Left cardiac atrium (tissue), 4 donors: ENCODE measurements around the gene SSH2. TPM values are rescaled to one million over a fixed set of nuclear protein-coding genes. Genes with fewer than 3 reads are reported as not detected.
"Not testable (repeated sequence)": the region's sequence is repeated elsewhere in the genome, so short reads cannot be mapped to it uniquely, and the experiment has no call there.

Experiments used
- ATAC-seq, 2 donors: fragments of 200-7000 bp; cut with Tn5 transposase; one replicate each; pipeline ENCODE4 v1.9.1; 2020; ENCODE audit warnings: mild to moderate bottlenecking in 2 of 2, moderate library complexity in 2 of 2
- DNase-seq: peaks from one replicate; pipeline ENCODE4 v3.0.0-alpha.2; 2020
- intact Hi-C, 2 donors: fragments of 100-400 bp; cut with DNase I; formaldehyde crosslinking; loops; one replicate each; pipeline versions ENCODE4 v1.14.1 to v1.15.1; 2022 to 2023
- total RNA-seq, 2 donors: library from RNA; stranded (reverse); fragmentation: NEBNext Ultra II Directional; extraction: Animal tissue kit (Norgen Biotek cat#: 25700); gene quantifications; one replicate each; pipeline ENCODE4 v1.2.1, GENCODE V29; 2021
- donor health status: DM: no; HTN: yes; CAD: no.
- donor health status: DM: no; HTN: yes; CAD: no; lungs with severe emphysema.
- donor health status: DM: yes; HTN: yes; CAD: no.
- donor health status: Dilated cardiomyopathy.

Gene SSH2
- total RNA-seq, 2 donors from 2014 or later: 33.0 to 41.3 TPM

DNA sequence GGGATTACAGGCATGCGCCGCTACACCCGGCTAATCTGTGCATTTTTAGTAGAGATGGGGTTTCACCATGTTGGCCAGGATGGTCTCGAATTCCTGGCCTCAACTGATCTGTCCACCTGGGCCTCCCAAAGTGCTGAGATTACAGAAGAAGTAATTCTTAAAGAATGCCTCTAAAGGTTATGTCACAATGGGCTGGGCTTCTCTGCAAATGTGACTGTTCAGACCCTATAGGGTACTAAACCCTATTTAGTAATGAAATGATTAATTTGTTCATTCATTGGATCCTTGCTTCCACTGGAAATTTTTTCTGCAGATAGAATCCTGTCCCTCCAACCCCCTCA, 198.5 kb downstream of the SSH2 start:
- DNase-seq: no peak
- no peak for ATAC-seq
- intact Hi-C loops: no loop called here

DNA sequence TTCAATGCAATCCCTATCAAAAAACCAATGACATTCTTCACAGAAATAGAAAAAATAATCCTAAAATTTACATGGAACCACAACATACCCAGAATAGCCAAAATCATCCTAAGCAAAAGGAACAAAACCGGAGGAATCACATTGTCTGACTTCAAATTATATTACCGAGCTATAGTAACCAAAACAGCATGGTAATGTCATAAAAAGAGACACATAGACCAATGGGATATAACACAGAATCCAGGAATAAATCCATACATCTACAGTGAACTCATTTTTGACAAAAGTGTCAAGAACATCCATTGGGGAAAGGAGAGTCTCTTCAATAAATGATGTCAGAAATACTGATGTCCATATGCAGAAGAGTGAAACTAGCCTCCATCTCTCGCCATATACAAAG, 201.5 kb downstream of the SSH2 start:
- ATAC-seq (no peak), DNase-seq (no peak)
- intact Hi-C loops: no loop called here

DNA sequence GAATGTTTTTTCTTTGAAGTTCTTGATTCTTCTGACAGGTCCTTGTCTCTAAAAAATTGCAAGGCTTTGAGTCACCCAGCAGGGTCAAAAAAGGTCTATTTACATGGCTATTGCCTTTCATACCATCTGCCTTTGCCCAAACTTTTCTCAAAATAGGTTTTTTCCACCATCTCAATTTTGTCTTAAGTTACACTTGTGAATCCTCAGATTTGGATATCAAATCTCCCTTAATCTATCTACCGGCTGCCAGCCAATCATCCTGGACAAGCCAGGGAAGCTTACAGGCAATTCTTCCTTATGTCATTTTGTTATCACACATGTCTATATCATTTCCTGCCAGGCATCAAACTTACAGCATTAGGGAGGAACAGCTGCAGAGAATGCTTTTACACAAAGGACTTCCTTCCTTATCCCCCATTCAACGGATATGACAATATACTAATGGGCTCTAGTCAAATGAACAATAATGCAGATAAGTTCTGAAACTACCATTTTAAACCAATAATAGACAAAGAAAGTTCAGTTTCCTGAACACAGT, 203.2 kb downstream of the SSH2 start:
- ATAC-seq (peak in 1 of 2 donors; percentile 46), DNase-seq (no peak)
- intact Hi-C loops: no loop called here

DNA sequence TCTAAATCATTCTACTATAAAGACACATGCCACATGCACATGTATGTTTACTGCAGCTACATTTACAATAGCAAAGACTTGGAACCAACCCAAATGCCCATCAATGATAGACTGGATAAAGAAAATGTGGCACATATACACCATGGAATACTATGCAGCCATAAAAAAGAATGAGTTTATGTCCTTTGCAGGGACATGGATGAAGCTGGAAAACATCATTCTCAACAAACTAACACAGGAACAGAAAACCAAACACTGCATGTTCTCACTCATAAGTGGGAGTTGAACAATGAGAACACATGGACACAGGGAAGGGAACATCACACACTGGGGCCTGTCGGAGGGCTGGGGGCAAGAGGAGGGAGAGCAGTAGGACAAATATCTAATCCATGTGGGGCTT, 204.6 kb downstream of the SSH2 start:
- DNase-seq, intact Hi-C loops, ATAC-seq: not testable (repeated sequence)

DNA sequence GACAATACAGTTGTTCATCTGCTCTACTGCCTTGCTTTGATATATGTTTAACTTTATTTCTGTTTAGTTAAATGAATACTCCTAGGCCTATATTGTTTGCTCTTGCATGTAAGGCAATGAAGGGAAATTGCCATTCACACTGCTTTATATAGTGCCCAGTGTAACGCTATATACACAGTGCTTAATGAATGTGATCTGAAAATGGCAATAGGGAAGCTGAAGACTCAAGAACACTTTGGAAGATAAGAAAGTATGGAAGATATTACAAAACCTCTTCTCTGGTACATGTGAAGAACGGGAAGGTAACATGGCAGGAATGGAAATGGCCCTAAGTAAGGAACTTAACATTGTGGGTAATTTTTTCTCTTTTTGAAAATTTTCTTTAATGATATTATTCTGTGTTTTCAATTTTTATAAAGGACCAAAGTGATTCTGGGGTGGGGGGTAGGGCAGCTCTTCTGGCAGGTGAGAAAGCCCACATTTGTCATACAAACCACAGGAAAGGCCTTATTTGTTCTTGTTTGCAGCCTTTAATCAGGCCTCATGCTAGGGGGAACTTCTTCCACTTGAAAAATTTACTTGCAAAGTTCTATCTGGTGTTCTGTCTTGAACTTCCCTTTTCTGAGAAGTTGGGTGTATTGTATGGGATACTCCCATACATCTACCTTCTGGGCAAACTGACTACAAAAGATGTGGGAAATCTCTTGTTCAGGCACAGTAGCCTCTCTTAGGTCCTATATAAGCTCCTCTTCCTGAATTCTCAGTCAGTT, 206.6 kb downstream of the SSH2 start:
- ATAC-seq: peak in 1 of 2 donors; percentile 11
- no peak for DNase-seq
- intact Hi-C loops: no loop called here

DNA sequence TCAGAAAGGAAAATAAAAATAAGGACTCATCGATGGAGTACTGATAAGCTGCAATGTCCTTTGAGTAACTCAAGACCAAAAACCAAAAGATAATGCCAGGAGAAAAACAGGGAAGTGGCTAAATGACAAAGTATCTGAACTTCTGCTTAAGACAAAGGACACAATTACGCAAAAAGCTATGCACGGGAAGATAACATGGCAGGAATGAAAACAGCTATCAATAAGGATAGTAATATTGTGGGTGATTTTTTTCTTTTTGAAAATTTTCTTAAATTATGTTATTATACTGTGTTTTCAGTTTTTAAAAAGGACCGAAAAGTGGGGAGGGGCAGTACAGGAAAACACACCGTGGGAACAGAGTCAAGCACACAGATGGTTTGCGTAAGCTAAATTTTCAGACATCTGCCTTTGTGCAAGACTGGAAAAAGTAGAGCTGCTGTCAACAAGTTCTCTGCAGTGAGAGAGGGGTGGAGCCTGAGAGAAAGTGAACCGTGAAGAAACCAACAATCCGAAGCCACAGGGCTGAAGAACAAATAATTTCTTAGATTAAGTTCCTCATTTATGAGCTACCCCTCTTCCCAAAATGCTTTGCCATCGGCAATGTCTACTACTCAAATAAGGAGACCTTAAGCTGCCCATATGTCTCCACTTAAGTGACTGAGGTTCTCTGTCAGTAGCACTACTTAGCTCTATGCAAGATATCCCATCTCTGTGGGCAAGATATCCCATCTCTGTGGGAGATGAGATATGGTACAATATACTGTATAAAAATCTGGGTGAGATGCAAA, 207.4 kb downstream of the SSH2 start:
- intact Hi-C loops: no loop called here
- ATAC-seq (peak; percentile 89 to 93), DNase-seq (peak; percentile 40)

DNA sequence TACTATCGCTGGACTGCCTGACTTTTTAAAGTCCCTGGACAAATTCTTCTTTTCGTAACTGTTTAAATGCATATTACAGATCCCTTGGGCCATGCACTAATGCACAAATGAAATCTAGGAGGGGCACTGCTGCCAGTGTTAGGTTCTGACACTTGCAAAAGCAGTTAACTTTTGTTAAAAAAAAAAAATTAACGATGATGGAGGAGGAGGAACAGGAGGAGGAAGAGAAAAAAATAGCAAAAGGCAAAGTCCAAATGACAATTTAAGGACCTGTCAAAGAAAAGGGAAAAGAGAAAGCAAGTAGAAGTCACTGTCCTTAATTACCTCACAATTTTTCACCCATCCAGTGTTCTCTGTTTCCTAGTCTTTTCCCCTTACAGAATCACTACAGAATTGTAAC, 209.5 kb downstream of the SSH2 start:
- ATAC-seq (no peak), DNase-seq (no peak)
- intact Hi-C loops: no loop called here

DNA sequence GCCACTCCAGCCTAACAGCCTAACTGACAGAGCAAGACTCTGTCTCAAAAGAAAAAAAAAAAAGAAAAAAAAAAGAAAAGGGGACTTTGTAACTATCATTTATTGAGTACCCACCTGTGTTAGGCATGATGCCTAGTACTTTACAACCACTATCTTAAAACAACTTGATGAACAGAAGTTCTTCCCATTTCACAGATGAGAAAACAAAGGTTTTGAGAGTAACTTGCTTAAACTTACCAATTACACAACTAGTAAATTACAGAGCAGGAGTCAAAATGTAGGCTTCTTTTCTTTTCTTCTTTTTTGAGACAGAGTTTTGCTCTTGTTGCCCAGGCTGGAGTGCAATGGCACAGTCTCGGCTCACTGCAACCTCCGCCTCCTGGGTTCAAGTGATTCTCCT, 210.6 kb downstream of the SSH2 start:
- no peak for DNase-seq
- ATAC-seq: no peak
- intact Hi-C loops: no loop called here

DNA sequence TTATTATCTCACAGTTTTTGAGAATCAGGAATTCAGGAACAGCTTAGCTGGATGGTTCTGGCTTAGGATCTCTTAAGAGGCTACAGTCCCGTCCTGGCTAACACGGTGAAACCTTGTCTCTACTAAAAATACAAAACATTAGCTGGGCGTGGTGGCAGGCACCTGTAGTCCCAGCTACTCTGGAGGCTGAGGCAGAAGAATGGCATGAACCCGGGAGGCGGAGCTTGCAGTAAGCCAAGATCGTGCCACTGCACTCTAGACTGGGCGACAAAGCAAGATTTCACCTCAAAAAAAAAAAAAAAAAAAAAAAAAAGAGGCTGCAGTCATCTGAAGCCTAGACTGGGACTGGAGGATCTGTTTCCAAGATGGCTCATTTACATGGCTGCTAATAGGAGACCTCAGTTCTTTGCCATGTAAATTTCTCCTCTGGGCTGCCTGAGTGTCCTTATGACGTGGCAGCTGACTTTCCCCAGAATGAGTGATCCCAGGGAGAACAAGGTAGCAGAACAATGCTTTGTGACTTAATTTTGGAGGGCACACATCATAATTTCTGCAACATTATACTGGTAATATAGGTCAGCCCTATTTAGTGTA, 211.5 kb downstream of the SSH2 start:
- ATAC-seq: no peak
- no peak for DNase-seq
- intact Hi-C loops: no loop called here

DNA sequence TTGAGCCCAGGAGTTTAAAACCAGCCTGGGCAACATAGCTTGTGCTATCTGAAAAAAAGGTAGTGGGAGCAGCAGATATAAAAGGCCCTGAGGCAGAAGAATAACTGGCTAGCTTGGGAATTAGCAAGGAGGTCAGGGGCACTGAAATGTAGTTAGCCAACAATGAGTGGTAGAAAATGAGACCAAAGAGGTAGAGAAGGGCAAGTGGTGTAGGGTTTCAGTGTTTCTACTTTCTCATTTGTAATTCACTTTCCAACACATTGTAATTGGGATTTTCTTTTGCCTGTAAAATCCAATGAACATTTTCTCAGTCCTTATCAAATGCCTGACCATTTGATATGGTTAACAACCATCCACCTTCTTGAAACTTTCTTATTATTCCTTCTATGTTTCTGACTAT, 212.2 kb downstream of the SSH2 start:
- ATAC-seq (no peak), DNase-seq (no peak)
- intact Hi-C loops: no loop called here

DNA sequence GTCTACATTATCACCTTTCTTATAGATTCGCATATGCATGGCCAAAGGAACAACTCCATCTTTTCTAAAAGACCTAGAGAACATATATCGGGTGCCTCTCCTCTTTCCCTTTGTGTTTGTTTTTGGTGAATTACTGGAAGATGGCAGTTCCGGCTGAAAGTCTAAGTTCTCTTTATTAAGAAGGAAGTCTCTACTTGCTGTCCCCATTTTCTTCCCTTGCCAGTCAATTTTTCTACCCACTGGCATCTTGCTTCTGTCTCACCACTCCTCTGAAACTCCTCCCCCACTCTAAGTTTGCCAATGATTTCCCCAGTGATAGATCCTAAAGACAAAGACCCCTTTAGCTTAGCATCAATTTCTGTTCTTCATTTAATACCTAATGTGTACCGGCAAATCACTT, 213.5 kb downstream of the SSH2 start:
- DNase-seq (no peak), ATAC-seq (no peak)
- intact Hi-C loops: no loop called here

DNA sequence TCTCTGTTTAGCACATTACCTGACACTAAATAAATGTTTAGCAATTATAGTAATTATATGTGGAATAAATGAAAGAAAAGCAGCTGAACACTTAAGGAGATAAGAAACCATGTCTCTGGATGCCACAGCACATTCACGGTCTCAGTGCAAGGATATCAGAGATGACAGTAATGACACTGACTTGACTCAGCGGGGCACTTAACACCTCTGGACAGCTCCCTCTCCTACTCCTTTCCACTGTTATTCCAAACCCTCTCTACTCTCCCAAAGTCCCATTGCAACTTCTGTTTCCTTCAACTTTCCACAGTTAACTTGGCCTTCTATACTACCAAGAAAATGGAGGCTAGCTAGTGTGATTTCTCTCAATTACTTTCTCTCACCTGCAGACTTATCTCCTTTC, 214.3 kb downstream of the SSH2 start:
- DNase-seq (no peak), ATAC-seq (peak in 1 of 2 donors; percentile 65)
- intact Hi-C loops: no loop called here

DNA sequence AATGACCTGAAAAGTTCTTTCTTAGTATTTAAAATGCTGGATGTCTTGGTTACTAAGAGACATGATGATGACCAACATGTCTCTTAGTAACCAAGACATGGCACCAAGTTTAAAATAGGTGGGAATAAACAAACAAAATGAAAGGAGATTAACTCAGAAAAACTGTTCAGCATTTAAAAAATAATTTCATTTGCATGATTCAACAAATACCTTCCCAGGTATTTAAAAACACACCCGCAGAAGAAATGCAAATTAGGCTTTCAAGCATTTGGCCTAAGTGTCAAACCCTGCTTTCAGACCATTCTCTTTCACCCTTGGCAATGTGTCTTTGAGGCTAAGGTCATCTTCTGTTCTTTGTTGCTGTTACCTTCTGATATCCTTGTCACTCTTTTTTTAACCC, 215.9 kb downstream of the SSH2 start:
- ATAC-seq: no peak
- no peak for DNase-seq
- intact Hi-C loops: no loop called here

DNA sequence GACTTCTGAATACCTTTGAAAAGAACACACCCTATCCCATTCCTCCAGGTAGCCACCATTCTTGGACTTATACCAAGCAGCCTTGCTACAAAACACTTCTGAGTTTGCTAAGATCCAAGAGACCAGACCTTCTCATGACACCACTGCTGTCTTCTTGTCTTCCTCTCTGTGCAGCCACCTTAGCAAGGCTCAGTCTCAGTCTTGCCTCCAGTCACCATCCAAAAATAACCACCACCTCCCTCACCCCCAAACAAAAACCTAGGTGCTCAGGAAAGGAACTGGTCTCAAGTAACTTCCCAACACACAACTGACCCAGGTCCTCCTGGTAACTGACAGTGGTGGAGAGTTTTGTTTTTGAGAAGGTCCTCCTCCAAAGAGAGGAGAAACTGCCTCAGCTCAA, 216.4 kb downstream of the SSH2 start:
- ATAC-seq (no peak), DNase-seq (no peak)
- intact Hi-C loops: no loop called here

DNA sequence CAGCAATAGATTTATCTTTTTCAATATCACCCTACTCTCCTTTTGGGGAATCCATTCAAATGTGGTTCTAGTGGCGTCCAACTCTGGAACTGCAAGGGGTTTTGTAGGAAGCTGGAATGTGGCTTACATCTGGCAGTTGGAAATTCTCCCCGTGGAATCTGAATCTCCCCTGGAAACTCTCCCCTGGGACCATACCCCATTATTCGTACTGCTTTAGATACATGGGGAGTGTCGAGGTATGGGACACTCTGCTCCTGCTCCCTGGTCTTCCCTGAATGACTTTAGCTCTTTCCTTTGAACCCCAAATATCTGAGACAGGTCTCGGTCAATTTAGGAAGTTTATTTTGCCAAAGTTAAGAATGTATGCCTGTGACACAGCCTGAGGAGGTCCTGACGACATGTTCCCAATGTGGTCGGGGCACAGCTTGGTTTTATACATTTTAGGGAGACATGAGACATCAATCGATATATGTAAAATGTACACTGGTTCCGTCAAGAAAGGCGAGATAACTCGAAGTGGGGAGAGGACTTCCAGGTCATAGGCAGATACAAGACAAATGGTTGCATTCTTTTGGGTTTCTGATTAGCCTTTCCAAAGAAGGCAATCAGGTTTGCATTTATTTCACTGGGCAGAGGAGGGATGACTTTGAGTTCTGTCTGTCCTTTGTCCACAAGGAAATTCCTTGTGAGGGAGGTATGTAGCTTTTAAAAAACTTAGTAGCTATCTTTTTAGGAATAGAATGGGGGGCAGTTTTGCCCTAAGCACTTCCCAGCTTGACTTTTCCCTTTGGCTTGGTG, 218.2 kb downstream of the SSH2 start:
- DNase-seq (no peak), ATAC-seq (no peak)
- intact Hi-C loops: no loop called here

DNA sequence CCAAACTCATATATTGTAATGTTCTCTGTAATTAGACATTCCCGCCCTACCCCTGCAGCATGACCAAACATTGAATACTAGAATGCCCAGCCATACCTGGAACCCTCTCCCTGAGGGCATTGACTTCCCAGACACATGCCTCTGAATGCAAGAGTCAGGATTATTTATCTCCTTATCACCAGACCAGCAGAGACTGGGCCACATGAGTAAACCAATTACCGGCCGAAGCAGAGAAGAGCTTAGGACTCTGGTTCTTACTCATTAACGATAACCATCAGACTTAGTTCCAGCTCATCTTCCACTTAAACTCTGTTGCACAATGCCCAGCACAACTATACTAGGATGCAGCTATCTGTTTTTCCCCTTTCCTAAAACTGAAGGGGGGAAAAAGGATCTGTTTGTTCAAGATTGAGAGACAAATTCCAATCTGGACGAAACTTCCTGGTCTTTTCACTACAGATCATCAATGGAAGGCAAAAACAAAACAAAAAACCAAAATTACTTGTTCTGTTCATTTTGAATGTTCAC, 219.1 kb downstream of the SSH2 start:
- no peak for DNase-seq
- ATAC-seq: peak; percentile 6 to 30
- intact Hi-C loops: no loop called here

DNA sequence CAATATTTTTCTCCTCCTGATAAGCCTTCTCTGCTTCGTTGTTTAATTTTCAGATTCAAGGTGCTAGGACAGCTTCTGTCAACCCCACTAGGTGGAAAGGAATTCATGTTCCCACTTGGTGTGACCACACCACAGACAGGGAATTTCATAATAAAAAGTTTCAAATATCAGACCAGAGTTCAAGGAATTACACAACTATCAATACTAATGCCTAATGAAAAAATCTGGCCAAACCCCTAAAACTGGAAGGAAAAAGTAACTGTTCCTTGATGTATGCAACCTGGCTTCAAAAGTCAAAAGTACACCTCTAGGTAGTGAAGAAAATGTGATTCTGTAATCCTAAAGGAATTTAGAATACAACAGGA, 219.5 kb downstream of the SSH2 start:
- ATAC-seq: peak in 1 of 2 donors; percentile 46
- intact Hi-C loops: no loop called here

DNA sequence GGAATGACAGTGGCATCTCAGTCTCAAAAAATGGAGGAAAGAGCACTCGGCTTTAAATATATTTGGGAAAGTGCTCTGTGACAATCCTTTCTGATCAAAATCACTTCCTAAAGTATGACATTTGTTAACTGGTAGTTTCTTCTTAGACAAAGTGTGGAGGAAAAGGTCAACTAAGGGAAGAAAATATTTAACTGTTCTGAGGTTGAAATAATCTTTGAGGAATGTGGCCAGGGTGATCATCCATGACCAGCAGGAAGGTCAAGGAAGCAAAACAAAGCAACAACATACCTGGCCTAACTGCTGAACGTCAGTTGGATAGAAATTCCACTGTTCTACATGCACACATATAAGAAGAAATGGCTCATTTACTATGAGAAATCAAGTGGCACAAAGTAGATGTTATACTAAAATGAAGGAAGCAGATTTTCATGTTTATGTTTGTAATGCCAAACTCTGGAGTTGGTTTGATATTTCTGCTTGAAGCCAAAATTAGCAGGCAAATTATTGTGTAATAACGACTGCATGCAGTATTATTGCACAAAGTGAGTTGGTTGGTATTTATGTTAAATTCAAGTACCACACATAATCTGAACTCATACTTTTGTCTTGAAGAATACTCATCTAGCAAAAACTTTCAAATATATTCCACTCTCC, 220.0 kb downstream of the SSH2 start:
- intact Hi-C loops: no loop called here
- no peak for DNase-seq
- ATAC-seq: no peak

More for the DNA sequence above, 219.5 kb downstream of the SSH2 start:
- DNase-seq: no peak

DNA sequence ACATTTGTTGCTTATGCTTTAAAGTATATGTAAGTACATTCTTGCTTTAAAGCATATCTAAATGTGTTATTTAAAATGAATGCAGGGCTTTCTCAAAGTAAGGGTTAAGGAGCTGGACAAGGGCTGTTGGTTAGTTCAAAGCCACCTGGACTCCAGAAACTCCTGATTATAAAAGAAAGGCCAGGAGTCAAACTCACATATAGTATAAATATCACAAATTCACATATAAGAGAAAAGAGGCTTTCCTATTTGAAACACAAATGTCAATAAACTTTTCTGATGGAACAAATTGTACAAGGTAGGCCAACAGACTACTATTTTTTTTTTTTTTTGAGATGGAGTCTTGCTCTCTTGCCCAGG, 222.8 kb downstream of the SSH2 start:
- ATAC-seq: no peak

More for the DNA sequence above, 222.8 kb downstream of the SSH2 start:
- DNase-seq: no peak
- intact Hi-C loops: no loop called here
